Tibial nerve (tissue), 3 donors: Measurements from ENCODE around the gene LHX2.

Experiments used
- POLR2A ChIP-seq, 2 donors: fragments of 450-650 bp; IDR thresholded peaks; one replicate each; pipeline ENCODE4 v1.6.1; 2017; ENCODE audit warnings: antibody characterized with exemption in 2 of 2, mild to moderate bottlenecking in 2 of 2, moderate library complexity in 2 of 2
- TF ChIP-seq, protein P1 (sequence below), 5 experiments: fragments of 200-600 bp in 3 of 5; fragments of 450-650 bp in 2 of 5; sonication (generic) in 3 of 5; IDR thresholded peaks; one replicate each; pipeline ENCODE4 v1.5.1; 2016 to 2019; ENCODE audit warnings: antibody characterized with exemption in 5 of 5, mild to moderate bottlenecking in 3 of 5, moderate library complexity in 2 of 5

DNA sequence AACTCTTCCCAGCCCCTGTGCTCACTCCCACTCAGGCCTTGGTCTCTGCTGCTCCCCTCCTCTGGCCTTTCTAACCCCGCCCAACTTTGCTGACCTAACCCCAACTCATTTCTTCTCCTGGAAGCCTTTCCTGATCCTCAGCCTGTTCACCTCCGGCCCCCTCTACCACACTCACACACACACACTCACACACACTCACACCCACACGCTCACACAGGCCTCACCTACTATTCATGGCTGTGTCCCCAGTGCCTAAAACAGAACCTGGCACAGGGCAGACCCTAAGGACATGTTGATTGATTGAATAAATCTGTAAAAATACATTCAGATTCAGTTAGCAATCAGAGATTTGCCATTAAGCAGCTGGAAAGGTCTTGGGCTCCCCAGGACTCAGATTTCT, 28.5 kb upstream of the LHX2 start:
- TF ChIP-seq POLR2A (IDR thresholded peaks at IDR 0.05) = no peak
- TF ChIP-seq, protein P1, sequence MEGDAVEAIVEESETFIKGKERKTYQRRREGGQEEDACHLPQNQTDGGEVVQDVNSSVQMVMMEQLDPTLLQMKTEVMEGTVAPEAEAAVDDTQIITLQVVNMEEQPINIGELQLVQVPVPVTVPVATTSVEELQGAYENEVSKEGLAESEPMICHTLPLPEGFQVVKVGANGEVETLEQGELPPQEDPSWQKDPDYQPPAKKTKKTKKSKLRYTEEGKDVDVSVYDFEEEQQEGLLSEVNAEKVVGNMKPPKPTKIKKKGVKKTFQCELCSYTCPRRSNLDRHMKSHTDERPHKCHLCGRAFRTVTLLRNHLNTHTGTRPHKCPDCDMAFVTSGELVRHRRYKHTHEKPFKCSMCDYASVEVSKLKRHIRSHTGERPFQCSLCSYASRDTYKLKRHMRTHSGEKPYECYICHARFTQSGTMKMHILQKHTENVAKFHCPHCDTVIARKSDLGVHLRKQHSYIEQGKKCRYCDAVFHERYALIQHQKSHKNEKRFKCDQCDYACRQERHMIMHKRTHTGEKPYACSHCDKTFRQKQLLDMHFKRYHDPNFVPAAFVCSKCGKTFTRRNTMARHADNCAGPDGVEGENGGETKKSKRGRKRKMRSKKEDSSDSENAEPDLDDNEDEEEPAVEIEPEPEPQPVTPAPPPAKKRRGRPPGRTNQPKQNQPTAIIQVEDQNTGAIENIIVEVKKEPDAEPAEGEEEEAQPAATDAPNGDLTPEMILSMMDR (IDR thresholded peaks at IDR 0.05) = no peak
